AG04449 (cell line): ENCODE measurements around the gene IFNG-AS1.

Experiments
- CTCF ChIA-PET: fragments of 350-600 bp; formaldehyde crosslinking; extraction: SDS; loops from one replicate; lab custom pipeline; 2021; ENCODE audit warnings: antibody characterized with exemption; lab: Yijun Ruan, JAX
- POLR2A ChIA-PET: fragments of 400-600, 350-600 bp; formaldehyde crosslinking; extraction: SDS; loops from one replicate; lab custom pipeline; 2020; ENCODE audit warnings: antibody characterized with exemption, inconsistent platforms; lab: Yijun Ruan, JAX
- DNase-seq: peaks from one replicate; pipeline ENCODE4 v3.0.0-alpha.2; 2010; ENCODE audit warnings: low read depth, low spot score
- H3K4me3 ChIP-seq: 2 replicates; pipeline ENCODE4 v1.5.1; 2011; ENCODE audit warnings: low read depth, mild to moderate bottlenecking, control low read depth, low read length
- CTCF ChIP-seq: IDR thresholded peaks from one replicate; pipeline ENCODE4 v1.5.1; 2011; ENCODE audit warnings: mild to moderate bottlenecking, moderate library complexity, low read length, control low read depth, inconsistent platforms; ENCODE audit not compliant: insufficient read depth; ENCODE audit errors: missing control alignments

Gene IFNG-AS1

GRCh38 chr12:67944093-67944492 lies 45.2 kb upstream of the IFNG-AS1 start:
- TF ChIP-seq CTCF, result no peak
- ChIA-PET POLR2A (no interaction called here), CTCF (interaction anchor here (0.7 to 3.9 kb wide), 3 partner anchors 16 to 587 kb away, joined by 3 to 51 read pairs (median 6); no protein-coding TSS in a partner anchor)
- no peak overlapping the region for H3K4me3 ChIP-seq
- DNase-seq, result no peak

- no peak for DNase-seq
- ChIA-PET POLR2A (no interaction called here), CTCF (no interaction called here)
- no peak for TF ChIP-seq CTCF
- no peak overlapping the region for H3K4me3 ChIP-seq
Observed at GRCh38 chr12:67952787-67953186, 36.5 kb upstream of the IFNG-AS1 start.

- CTCF ChIA-PET, result no interaction called here
- DNase-seq, result no peak
- POLR2A ChIA-PET, result no interaction called here
- H3K4me3 ChIP-seq, result no peak overlapping the region
- no peak for TF ChIP-seq CTCF
Observed at GRCh38 chr12:67957383-67957782, 31.9 kb upstream of the IFNG-AS1 start.

GRCh38 chr12:67958187-67958586 lies 31.1 kb upstream of the IFNG-AS1 start:
- ChIA-PET POLR2A (no interaction called here), CTCF (interaction anchor here (1.1 kb wide), 1 partner anchor 15 kb away, joined by 3 read pairs; no protein-coding TSS in a partner anchor)
- TF ChIP-seq CTCF, result no peak
- no peak for DNase-seq
- H3K4me3 ChIP-seq, result no peak overlapping the region

DNA sequence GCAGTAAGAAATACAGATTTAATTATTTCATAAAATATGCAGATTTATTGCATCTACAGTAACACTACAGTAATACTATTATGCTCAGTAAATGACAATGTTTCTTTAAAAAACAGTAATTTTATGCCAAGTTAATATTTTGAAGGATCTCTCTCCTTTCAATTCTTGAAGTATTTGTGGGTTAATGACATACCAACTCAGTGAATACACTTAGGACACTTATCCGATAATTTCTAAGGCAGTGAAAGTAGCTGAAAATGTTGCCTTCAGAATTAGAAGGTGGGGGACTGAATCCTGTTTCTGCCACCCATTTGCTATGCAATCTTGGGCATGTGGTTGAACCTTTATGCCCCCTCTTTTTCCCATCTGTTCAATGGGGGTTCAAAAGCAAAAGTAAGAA lies 24.8 kb upstream of the IFNG-AS1 start:
- CTCF ChIA-PET, result no interaction called here
- DNase-seq, result no peak
- no peak for TF ChIP-seq CTCF
- H3K4me3 ChIP-seq, result no peak overlapping the region
- POLR2A ChIA-PET, result no interaction called here

GRCh38 chr12:67966560-67966959 lies 22.7 kb upstream of the IFNG-AS1 start:
- no peak for DNase-seq
- TF ChIP-seq CTCF, result no peak
- no peak overlapping the region for H3K4me3 ChIP-seq
- POLR2A ChIA-PET, result no interaction called here
- CTCF ChIA-PET, result interaction anchor here (1.9 kb wide), 1 partner anchor 24 kb away, joined by 5 read pairs; no protein-coding TSS in a partner anchor
